ENCODE data around the gene H19. TPM values are rescaled to one million over a fixed set of nuclear protein-coding genes. Genes with fewer than 3 reads are reported as not detected.

H19 gene
- total RNA-seq, 4 donors from 2014 or later: 2.5 to 34.7 (median 11.8) TPM

GRCh38 chr11:1992111-1992510, 5.5 kb downstream of the H19 start:
- Histone ChIP-seq H3K36me3 (no peaks in the 10 kb centered on the region), H3K27ac (no peak overlapping the region), H3K4me3 (no peak overlapping the region), H3K27me3 (no peaks in the 10 kb centered on the region), H3K9me3 (no peaks in the 10 kb centered on the region), H3K4me1 (no peaks in the 10 kb centered on the region)
- no peak for DNase-seq
- TF ChIP-seq CTCF (IDR thresholded peaks at IDR 0.05): no peak
- TF ChIP-seq POLR2A (IDR thresholded peaks at IDR 0.05): no peak

GRCh38 chr11:1990872-1991578, 6.6 kb downstream of the H19 start:
- Histone ChIP-seq H3K36me3 (no peaks in the 10 kb centered on the region), H3K4me1 (no peaks in the 10 kb centered on the region), H3K9me3 (no peaks in the 10 kb centered on the region), H3K27me3 (no peaks in the 10 kb centered on the region), H3K4me3 (no peak overlapping the region), H3K27ac (no peak overlapping the region)
- TF ChIP-seq CTCF (IDR thresholded peaks at IDR 0.05) (no peak), POLR2A (IDR thresholded peaks at IDR 0.05) (no peak)
- no peak for DNase-seq

GRCh38 chr11:1989953-1990352, 7.7 kb downstream of the H19 start:
- H3K27ac ChIP-seq: no peak overlapping the region
- no peaks in the 10 kb centered on the region for H3K9me3 ChIP-seq
- no peaks in the 10 kb centered on the region for H3K27me3 ChIP-seq
- DNase-seq: no peak
- H3K4me3 ChIP-seq: no peak overlapping the region
- no peaks in the 10 kb centered on the region for H3K36me3 ChIP-seq
- TF ChIP-seq CTCF (IDR thresholded peaks at IDR 0.05): no peak
- TF ChIP-seq POLR2A (IDR thresholded peaks at IDR 0.05): no peak
- no peaks in the 10 kb centered on the region for H3K4me1 ChIP-seq

- H3K4me3 ChIP-seq: no peak overlapping the region
- TF ChIP-seq POLR2A (IDR thresholded peaks at IDR 0.05) (no peak), CTCF (IDR thresholded peaks at IDR 0.05) (no peak)
- DNase-seq: no peak
- H3K27ac ChIP-seq: no peak overlapping the region
- H3K27me3 ChIP-seq: no peaks in the 10 kb centered on the region
- no peaks in the 10 kb centered on the region for H3K36me3 ChIP-seq
- H3K4me1 ChIP-seq: no peaks in the 10 kb centered on the region
- H3K9me3 ChIP-seq: no peaks in the 10 kb centered on the region
These were observed 8.8 kb downstream of the H19 start for GRCh38 chr11:1988667-1989317.

- H3K27ac ChIP-seq: no peak overlapping the region
- H3K9me3 ChIP-seq: no peaks in the 10 kb centered on the region
- TF ChIP-seq CTCF (IDR thresholded peaks at IDR 0.05) (no peak), POLR2A (IDR thresholded peaks at IDR 0.05) (no peak)
- no peaks in the 10 kb centered on the region for H3K27me3 ChIP-seq
- no peak for DNase-seq
- H3K36me3 ChIP-seq: no peaks in the 10 kb centered on the region
- no peaks in the 10 kb centered on the region for H3K4me1 ChIP-seq
- H3K4me3 ChIP-seq: no peak overlapping the region
These were observed 9.5 kb downstream of the H19 start for GRCh38 chr11:1988174-1988573.
